Ishikawa (cell line): ENCODE measurements around the gene DND1.

Experiments used
- CREB1 ChIP-seq: IDR thresholded peaks from 2 replicates; pipeline ENCODE4 v1.6.1; 2012; ENCODE audit warnings: low read depth
- EGR1 ChIP-seq: IDR thresholded peaks from 2 replicates; pipeline ENCODE4 v1.6.1; 2012
- EP300 ChIP-seq: IDR thresholded peaks from 2 replicates; pipeline ENCODE4 v1.6.1; 2012; ENCODE audit warnings: borderline replicate concordance
- FOXM1 ChIP-seq: IDR thresholded peaks from 2 replicates; pipeline ENCODE4 v1.6.1; 2012; ENCODE audit warnings: low read depth, borderline replicate concordance
- MAX ChIP-seq: IDR thresholded peaks from 2 replicates; pipeline ENCODE4 v1.6.1; 2012
- NFIC ChIP-seq: IDR thresholded peaks from 2 replicates; pipeline ENCODE4 v1.6.1; 2012
- RAD21 ChIP-seq: IDR thresholded peaks from 2 replicates; pipeline ENCODE4 v1.6.1; 2012; ENCODE audit warnings: low read depth
- REST ChIP-seq: IDR thresholded peaks from 2 replicates; pipeline ENCODE4 v1.6.1; 2012; ENCODE audit warnings: low read depth, mild to moderate bottlenecking
- TAF1 ChIP-seq: IDR thresholded peaks from 2 replicates; pipeline ENCODE4 v1.6.1; 2012; ENCODE audit warnings: low read depth, mild to moderate bottlenecking
- TEAD4 ChIP-seq: IDR thresholded peaks from 2 replicates; pipeline ENCODE4 v1.6.1; 2012
- USF1 ChIP-seq: IDR thresholded peaks from 2 replicates; pipeline ENCODE4 v1.6.1; 2012
- YY1 ChIP-seq: IDR thresholded peaks from 2 replicates; pipeline ENCODE4 v1.6.1; 2012; ENCODE audit warnings: low read depth
- ZBTB7A ChIP-seq: IDR thresholded peaks from 2 replicates; pipeline ENCODE4 v1.6.1; 2012; ENCODE audit warnings: low read depth

GRCh38 chr5:140718266-140718592 is 44.9 kb upstream of the DND1 start:
- TF ChIP-seq ZBTB7A (no peak), MAX (no peak), TAF1 (no peak), EP300 (no peak), RAD21 (no peak), USF1 (no peak), YY1 (no peak), NFIC (no peak), REST (no peak), CREB1 (no peak), EGR1 (no peak), TEAD4 (no peak), FOXM1 (no peak)
